GM19438 (cell line): ENCODE data around the gene LMF1.
"Not testable (repeated sequence)": the region's sequence is repeated elsewhere in the genome, so short reads cannot be mapped to it uniquely, and the experiment has no call there.

Experiments used
- ATAC-seq: cut with Tn5 transposase; IDR thresholded peaks from one replicate; pipeline ENCODE4 v1.9.1; 2021; ENCODE audit warnings: low read depth; ENCODE audit not compliant: unreplicated experiment

The LMF1 gene

GRCh38 chr16:839643-840408 lies 131.0 kb downstream of the LMF1 start:
- no peak for ATAC-seq

GRCh38 chr16:838741-839140 lies 132.0 kb downstream of the LMF1 start:
- ATAC-seq, result no peak

GRCh38 chr16:836822-837221 lies 134.0 kb downstream of the LMF1 start:
- ATAC-seq, result not testable (repeated sequence)

- ATAC-seq, result no peak
Measured at GRCh38 chr16:836221-836620, 134.6 kb downstream of the LMF1 start.

- no peak for ATAC-seq
Measured at GRCh38 chr16:835373-835772, 135.4 kb downstream of the LMF1 start.

- no peak for ATAC-seq
Measured at GRCh38 chr16:833411-833810, 137.4 kb downstream of the LMF1 start.

GRCh38 chr16:832652-833336 lies 138.0 kb downstream of the LMF1 start:
- no peak for ATAC-seq

- no peak for ATAC-seq
Measured at GRCh38 chr16:831571-832413, 139.0 kb downstream of the LMF1 start.

GRCh38 chr16:830871-831570 lies 139.8 kb downstream of the LMF1 start:
- no peak for ATAC-seq

- ATAC-seq, result no peak
Measured at GRCh38 chr16:830107-830870, 140.5 kb downstream of the LMF1 start.

GRCh38 chr16:828891-829290 lies 141.9 kb downstream of the LMF1 start:
- no peak for ATAC-seq

- ATAC-seq, result no peak
Measured at GRCh38 chr16:827513-827912, 143.3 kb downstream of the LMF1 start.

GRCh38 chr16:825341-826061 lies 145.3 kb downstream of the LMF1 start:
- ATAC-seq, result no peak

GRCh38 chr16:824601-825000 lies 146.2 kb downstream of the LMF1 start:
- ATAC-seq, result no peak

GRCh38 chr16:824194-824593 lies 146.6 kb downstream of the LMF1 start:
- ATAC-seq, result no peak

- no peak for ATAC-seq
Measured at GRCh38 chr16:822909-823297, 147.9 kb downstream of the LMF1 start.

GRCh38 chr16:822174-822908 lies 148.4 kb downstream of the LMF1 start:
- no peak for ATAC-seq

- no peak for ATAC-seq
Measured at GRCh38 chr16:821751-822150, 149.0 kb downstream of the LMF1 start.

- ATAC-seq, result no peak
Measured at GRCh38 chr16:820748-821147, 150.0 kb downstream of the LMF1 start.
